H1 (cell line): ENCODE data around the gene MEF2A. TPM values are rescaled to one million over a fixed set of nuclear protein-coding genes. Genes with fewer than 3 reads are reported as not detected.

Experiments used
- CTCF ChIA-PET: fragments of 300-600 bp; sonication (Branson Sonifier 250); formaldehyde crosslinking; loops from one replicate; lab custom pipeline; 2021; ENCODE audit not compliant: partially characterized antibody; lab: Charles Lee
- POLR2A ChIA-PET: fragments of 300-600 bp; sonication (Branson Sonifier 250); formaldehyde crosslinking; loops from one replicate; lab custom pipeline; 2021; ENCODE audit warnings: inconsistent platforms; ENCODE audit not compliant: partially characterized antibody; lab: Charles Lee
- DNase-seq, 2 experiments: peaks; one replicate each; pipeline versions ENCODE4 v3.0.0 to v3.0.0-alpha.2; 2010 to 2022; ENCODE audit warnings: low spot score in 2 of 2, low read depth in 1 of 2, mixed read lengths in 1 of 2
- FAIRE-seq: peaks from 2 replicates; lab custom pipeline; 2011; peaks lifted over from hg19 to GRCh38; lab: Jason Lieb, UNC
- H2AFZ ChIP-seq: 2 replicates; pipeline ENCODE4 v1.8.1; 2012; ENCODE audit warnings: low read length, inconsistent platforms
- H2AK5ac ChIP-seq: 2 replicates; pipeline ENCODE4 v1.6.1; 2013; ENCODE audit warnings: low read depth, low read length
- H2BK120ac ChIP-seq: replicated peaks from 2 replicates; pipeline ENCODE3; 2013; ENCODE audit warnings: low read depth, low read length, inconsistent platforms
- H2BK12ac ChIP-seq: 2 replicates; pipeline ENCODE4 v1.6.1; 2013; ENCODE audit warnings: low read depth, low read length
- H2BK15ac ChIP-seq: 2 replicates; pipeline ENCODE4 v1.6.1; 2013; ENCODE audit warnings: low read length
- H2BK20ac ChIP-seq: 2 replicates; pipeline ENCODE4 v1.6.1; 2013; ENCODE audit warnings: low read length
- H2BK5ac ChIP-seq: 2 replicates; pipeline ENCODE4 v1.6.1; 2013; ENCODE audit warnings: low read depth, low read length
- H3K14ac ChIP-seq: 2 replicates; pipeline ENCODE4 v1.6.1; 2013; ENCODE audit warnings: inconsistent platforms; ENCODE audit not compliant: insufficient read length
- H3K18ac ChIP-seq: 2 replicates; pipeline ENCODE4 v1.6.1; 2013; ENCODE audit warnings: low read length; ENCODE audit errors: extremely low read depth
- H3K23ac ChIP-seq: 2 replicates; pipeline ENCODE4 v1.6.1; 2013; ENCODE audit warnings: inconsistent platforms; ENCODE audit not compliant: insufficient read length
- H3K23me2 ChIP-seq: 2 replicates; pipeline ENCODE4 v1.6.1; 2013; ENCODE audit warnings: low read depth, low read length
- H3K27ac ChIP-seq: 2 replicates; pipeline ENCODE4 v1.6.1; 2011; ENCODE audit warnings: low read depth, low read length, inconsistent platforms
- H3K27me3 ChIP-seq, 4 experiments: replicated peaks in 1 of 4; 1 replicate in 1 of 4; 2 replicates in 3 of 4; pipeline versions ENCODE4 v1.6.1 to v1.8.1; 2011 to 2013; ENCODE audit warnings: low read length in 3 of 4, mild to moderate bottlenecking in 3 of 4, inconsistent platforms in 2 of 4, mixed read lengths in 2 of 4, moderate library complexity in 1 of 4; ENCODE audit not compliant: control insufficient read depth in 3 of 4, insufficient read depth in 3 of 4; ENCODE audit errors: extremely low read depth in 1 of 4
- H3K36me3 ChIP-seq, 4 experiments: 2 replicates each; pipeline versions ENCODE4 v1.6.1 to v1.8.1; 2011 to 2013; ENCODE audit warnings: mild to moderate bottlenecking in 4 of 4, low read length in 3 of 4, moderate library complexity in 2 of 4, control low read depth in 1 of 4, inconsistent platforms in 1 of 4; ENCODE audit not compliant: insufficient read depth in 4 of 4, control insufficient read depth in 2 of 4
- H3K4ac ChIP-seq: replicated peaks from 2 replicates; pipeline ENCODE3; 2013; ENCODE audit warnings: low read length, low read depth, mixed read lengths, inconsistent platforms; ENCODE audit not compliant: insufficient read length
- H3K4me1 ChIP-seq, 4 experiments: replicated peaks in 1 of 4; 1 replicate in 1 of 4; 2 replicates in 3 of 4; pipeline versions ENCODE4 v1.6.1 to v1.8.1; 2011 to 2013; ENCODE audit warnings: low read length in 3 of 4, inconsistent platforms in 2 of 4, mixed read lengths in 1 of 4; ENCODE audit not compliant: insufficient read depth in 4 of 4, control insufficient read depth in 3 of 4
- H3K4me2 ChIP-seq, 2 experiments: 2 replicates each; pipeline versions ENCODE4 v1.6.1 to v1.8.1; 2011 to 2013; ENCODE audit warnings: low read depth in 2 of 2, low read length in 2 of 2, control low read depth in 1 of 2, inconsistent platforms in 1 of 2, mild to moderate bottlenecking in 1 of 2; ENCODE audit not compliant: insufficient read depth in 1 of 2
- H3K4me3 ChIP-seq, 4 experiments: fragments of 200-600, 300-600 bp in 1 of 4; sonication (generic), shearing (Covaris generic), sonication (Bioruptor Twin) in 1 of 4; 2 replicates each; pipeline versions ENCODE4 v1.5.1 to v1.8.1; 2011 to 2016; ENCODE audit warnings: low read length in 4 of 4, low read depth in 3 of 4, control low read depth in 2 of 4, inconsistent platforms in 2 of 4, mild to moderate bottlenecking in 2 of 4, mixed read lengths in 1 of 4, moderate library complexity in 1 of 4; ENCODE audit not compliant: insufficient read depth in 2 of 4; ENCODE audit errors: extremely low read depth in 1 of 4
- H3K56ac ChIP-seq: replicated peaks from 2 replicates; pipeline ENCODE3; 2013; ENCODE audit warnings: low read depth, mild to moderate bottlenecking, mixed read lengths, low read length, inconsistent platforms; ENCODE audit not compliant: insufficient read length
- H3K79me1 ChIP-seq: 2 replicates; pipeline ENCODE4 v1.6.1; 2013; ENCODE audit warnings: low read depth, low read length, control low read depth
- H3K79me2 ChIP-seq, 2 experiments: 2 replicates each; pipeline versions ENCODE4 v1.6.1 to v1.8.1; 2012 to 2013; ENCODE audit warnings: low read length in 2 of 2, mild to moderate bottlenecking in 2 of 2, inconsistent platforms in 1 of 2; ENCODE audit not compliant: insufficient read depth in 2 of 2, control insufficient read depth in 1 of 2
- H3K9ac ChIP-seq, 4 experiments: replicated peaks in 1 of 4; 1 replicate in 1 of 4; 2 replicates in 3 of 4; pipeline versions ENCODE4 v1.6.1 to v1.8.1; 2011 to 2013; ENCODE audit warnings: low read depth in 3 of 4, low read length in 3 of 4, control low read depth in 2 of 4, mild to moderate bottlenecking in 2 of 4, moderate library complexity in 2 of 4, inconsistent platforms in 1 of 4; ENCODE audit errors: extremely low read depth in 1 of 4
- H3K9me3 ChIP-seq, 2 experiments: 2 replicates each; pipeline versions ENCODE4 v1.6.1 to v1.8.1; 2012 to 2013; ENCODE audit warnings: mild to moderate bottlenecking in 2 of 2, moderate library complexity in 2 of 2, control low read depth in 1 of 2, inconsistent platforms in 1 of 2, low read depth in 1 of 2, low read length in 1 of 2, mixed read lengths in 1 of 2; ENCODE audit not compliant: insufficient read depth in 2 of 2
- H4K20me1 ChIP-seq, 2 experiments: replicated peaks in 1 of 2; 2 replicates each; pipeline versions ENCODE3 to v1.8.1; 2011 to 2013; ENCODE audit warnings: inconsistent platforms in 2 of 2, low read length in 2 of 2, mild to moderate bottlenecking in 1 of 2; ENCODE audit not compliant: insufficient read depth in 2 of 2, control insufficient read depth in 1 of 2
- H4K5ac ChIP-seq: 2 replicates; pipeline ENCODE4 v1.6.1; 2013; ENCODE audit warnings: low read length, low read depth, mixed read lengths, inconsistent platforms; ENCODE audit not compliant: insufficient read length
- H4K8ac ChIP-seq: 2 replicates; pipeline ENCODE4 v1.8.0; 2013; ENCODE audit warnings: mild to moderate bottlenecking, moderate library complexity, low read length, inconsistent platforms; ENCODE audit not compliant: insufficient read depth; ENCODE audit errors: extremely low read depth
- H4K91ac ChIP-seq: replicated peaks from 2 replicates; pipeline ENCODE3; 2013; ENCODE audit warnings: low read length, mixed read lengths, inconsistent platforms; ENCODE audit not compliant: insufficient read length
- EGR1 ChIP-seq: IDR thresholded peaks from 2 replicates; pipeline ENCODE4 v1.6.1; 2011; ENCODE audit warnings: low read depth, low read length, borderline replicate concordance
- FOSL1 ChIP-seq: IDR thresholded peaks from 2 replicates; pipeline ENCODE4 v1.6.1; 2011; ENCODE audit warnings: mild to moderate bottlenecking, low read depth, low read length, moderate library complexity; ENCODE audit not compliant: insufficient read depth
- GTF2F1 ChIP-seq: IDR thresholded peaks from 2 replicates; pipeline ENCODE4 v1.6.1; 2012; ENCODE audit warnings: low read depth, low read length, improper control_type of control experiment, borderline replicate concordance
- HDAC2 ChIP-seq, 2 experiments: fragments of 300-600 bp in 1 of 2; sonication (generic) in 1 of 2; IDR thresholded peaks; 2 replicates each; pipeline ENCODE4 v1.6.1; 2011 to 2012; ENCODE audit warnings: low read depth in 2 of 2, low read length in 2 of 2, mild to moderate bottlenecking in 2 of 2, moderate library complexity in 2 of 2, borderline replicate concordance in 1 of 2, inconsistent platforms in 1 of 2
- KDM4A ChIP-seq: IDR thresholded peaks from one replicate; pipeline ENCODE4 v1.7.1; 2012; ENCODE audit warnings: low read depth, mild to moderate bottlenecking, moderate library complexity, low read length, inconsistent platforms; ENCODE audit not compliant: severe bottlenecking
- PHF8 ChIP-seq: fragments of 200-600 bp; sonication (generic); conservative IDR thresholded peaks from 2 replicates; pipeline ENCODE4 v1.7.1; 2012; ENCODE audit warnings: low read depth, mild to moderate bottlenecking, inconsistent platforms, low read length, moderate library complexity
- RFX5 ChIP-seq: IDR thresholded peaks from 2 replicates; pipeline ENCODE4 v1.6.1; 2011; ENCODE audit warnings: low read depth, low read length, improper control_type of control experiment, borderline replicate concordance
- RNF2 ChIP-seq: fragments of 200-900, 300-1000 bp; sonication (generic); IDR thresholded peaks from 2 replicates; pipeline ENCODE4 v1.7.1; 2016; ENCODE audit warnings: borderline replicate concordance, low read depth, mild to moderate bottlenecking, antibody characterized with exemption, low read length; ENCODE audit not compliant: poor library complexity, severe bottlenecking; ENCODE audit errors: missing control alignments
- SIRT6 ChIP-seq: IDR thresholded peaks from one replicate; pipeline ENCODE4 v1.7.1; 2012; ENCODE audit warnings: low read length, inconsistent platforms
- SIX5 ChIP-seq: IDR thresholded peaks from 2 replicates; pipeline ENCODE4 v1.6.1; 2011; ENCODE audit warnings: mild to moderate bottlenecking, low read depth, low read length
- TBP ChIP-seq: IDR thresholded peaks from 2 replicates; pipeline ENCODE4 v1.6.1; 2011; ENCODE audit warnings: low read depth, low read length, improper control_type of control experiment
- WGBS, 2 experiments: shearing (Covaris generic) in 1 of 2; methylation state at CpG; one replicate each; pipeline versions ENCODE4 v1.1.6 to v1.1.7; 2013 to 2015; ENCODE audit warnings: low lambda C conversion rate in 2 of 2, mixed read lengths in 2 of 2, inconsistent platforms in 1 of 2, low coverage in 1 of 2, missing lambda C conversion rate in 1 of 2; ENCODE audit not compliant: insufficient replicate concordance in 2 of 2, insufficient coverage in 1 of 2, insufficient read length in 1 of 2; ENCODE audit errors: extremely low coverage in 1 of 2, missing lambda C conversion rate in 1 of 2; 5-methylcytosine and 5-hydroxymethylcytosine counted together
- polyA plus RNA-seq, 7 experiments: library from polyadenylated mRNA; depleted of rRNA in 3 of 7; stranded (reverse) in 5 of 7; unstranded in 2 of 7; fragments of >200 nt in 5 of 7; fragments of 200-250 nt in 2 of 7; gene quantifications; 1 replicate in 5 of 7; 2 replicates in 1 of 7; 4 replicates in 1 of 7; pipeline versions ENCODE4 v1.2.1 to v1.2.3, GENCODE V29; 2011 to 2013; ENCODE audit warnings: missing spikeins in 2 of 7, mixed read lengths in 2 of 7
- total RNA-seq: library from RNA; stranded (reverse); fragmentation: NEBNext Ultra II Directional; extraction: Animal tissue kit (Norgen Biotek cat#: 25700); gene quantifications from 2 replicates; pipeline ENCODE4 v1.2.1, GENCODE V29; 2021
- TF ChIP-seq, protein P1 (sequence below): IDR thresholded peaks from 2 replicates; pipeline ENCODE4 v1.6.1; 2011; ENCODE audit warnings: low read depth, mild to moderate bottlenecking, low read length; ENCODE audit not compliant: insufficient read depth
- TF ChIP-seq, protein P2 (sequence below): IDR thresholded peaks from 2 replicates; pipeline ENCODE4 v1.6.1; 2012; ENCODE audit warnings: inconsistent platforms

The MEF2A gene
- total and polyA plus RNA-seq, 2 of the 8 experiments (the other 6 are each of a cell fraction or from before 2014, with no cell fraction given), result 15.6 to 22.5 TPM

DNA sequence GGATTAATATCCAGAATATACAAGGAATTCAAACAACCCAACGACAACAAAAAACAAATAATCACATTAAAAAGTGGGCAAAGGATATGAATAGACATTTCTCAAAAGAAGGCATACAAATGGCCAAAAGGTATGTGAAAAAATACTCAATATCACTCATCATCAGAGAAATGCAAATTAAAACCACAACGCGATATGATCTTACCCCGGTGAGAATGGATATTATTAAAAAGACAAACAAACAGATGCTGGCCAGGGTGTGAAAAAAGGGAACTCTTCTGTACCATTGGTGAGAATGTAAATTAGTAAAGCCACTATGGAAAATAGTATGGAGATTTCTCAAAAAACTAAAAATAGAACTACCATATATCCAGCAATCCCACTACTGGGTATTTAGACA, 43.5 kb upstream of the MEF2A start:
- Histone ChIP-seq H3K36me3 (no peaks in the 10 kb centered on the region), H2BK20ac (no peak overlapping the region), H4K91ac (no peak overlapping the region), H3K56ac (no peak overlapping the region), H4K5ac (no peak overlapping the region), H2AFZ (no peak overlapping the region), H3K4ac (no peak overlapping the region), H3K4me2 (no peak overlapping the region), H3K23ac (no peak overlapping the region), H4K8ac (no peak overlapping the region), H3K27ac (no peak overlapping the region), H3K79me2 (no peaks in the 10 kb centered on the region), H3K18ac (no peak overlapping the region), H4K20me1 (no peaks in the 10 kb centered on the region), H2BK15ac (no peak overlapping the region), H3K9me3 (no peaks in the 10 kb centered on the region), H2AK5ac (no peak overlapping the region), H3K27me3 (no peaks in the 10 kb centered on the region), H2BK5ac (no peak overlapping the region), H3K9ac (no peak overlapping the region), H3K23me2 (no peaks in the 10 kb centered on the region), H3K14ac (no peak overlapping the region), H3K4me3 (no peak overlapping the region), H3K4me1 (no peaks in the 10 kb centered on the region), H2BK120ac (no peak overlapping the region), H2BK12ac (no peak overlapping the region), H3K79me1 (no peaks in the 10 kb centered on the region)
- no peak for DNase-seq
- no peak for FAIRE-seq
- ChIA-PET POLR2A (no interaction called here), CTCF (no interaction called here)
- WGBS, 2 experiments, result 93% methylated on average over 4 of the region's 4 CpGs; no CpG with 5 or more reads in 1 of the 2 experiments
- TF ChIP-seq PHF8 (no peak), SIX5 (no peak), EGR1 (no peak), FOSL1 (no peak), RNF2 (no peak), RFX5 (no peak), HDAC2 (IDR thresholded peaks at IDR 0.05; ENCODE audit: borderline replicate concordance in 1 of 2, low read depth in 2 of 2, low read length in 2 of 2) (no peak), SIRT6 (no peak), GTF2F1 (no peak), TBP (no peak), KDM4A (no peak)
- TF ChIP-seq, protein P1, sequence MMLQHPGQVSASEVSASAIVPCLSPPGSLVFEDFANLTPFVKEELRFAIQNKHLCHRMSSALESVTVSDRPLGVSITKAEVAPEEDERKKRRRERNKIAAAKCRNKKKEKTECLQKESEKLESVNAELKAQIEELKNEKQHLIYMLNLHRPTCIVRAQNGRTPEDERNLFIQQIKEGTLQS, result no peak
- TF ChIP-seq, protein P2, sequence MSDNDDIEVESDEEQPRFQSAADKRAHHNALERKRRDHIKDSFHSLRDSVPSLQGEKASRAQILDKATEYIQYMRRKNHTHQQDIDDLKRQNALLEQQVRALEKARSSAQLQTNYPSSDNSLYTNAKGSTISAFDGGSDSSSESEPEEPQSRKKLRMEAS, result no peak
